GM19023 (cell line): ENCODE results near the gene ANKRD42.
A peak's percentile ranks its signal among the peaks of the same experiment; 100 is the strongest.

Source experiments
- ATAC-seq: cut with Tn5 transposase; IDR thresholded peaks from one replicate; pipeline ENCODE4 v1.9.1; 2021; ENCODE audit warnings: mild to moderate bottlenecking, moderate library complexity; ENCODE audit not compliant: unreplicated experiment

ANKRD42 gene

GRCh38 chr11:83285771-83286528 is 92.4 kb downstream of the ANKRD42 start, which contains the start of gene CCDC90B:
CCDC90B (minus strand) TSS chr11:83286367; CDS start chr11:83285972, 395 bp downstream.
- ATAC-seq = peak; percentile 89

GRCh38 chr11:83287631-83288030 is 94.1 kb downstream of the ANKRD42 start:
- no peak for ATAC-seq

DNA sequence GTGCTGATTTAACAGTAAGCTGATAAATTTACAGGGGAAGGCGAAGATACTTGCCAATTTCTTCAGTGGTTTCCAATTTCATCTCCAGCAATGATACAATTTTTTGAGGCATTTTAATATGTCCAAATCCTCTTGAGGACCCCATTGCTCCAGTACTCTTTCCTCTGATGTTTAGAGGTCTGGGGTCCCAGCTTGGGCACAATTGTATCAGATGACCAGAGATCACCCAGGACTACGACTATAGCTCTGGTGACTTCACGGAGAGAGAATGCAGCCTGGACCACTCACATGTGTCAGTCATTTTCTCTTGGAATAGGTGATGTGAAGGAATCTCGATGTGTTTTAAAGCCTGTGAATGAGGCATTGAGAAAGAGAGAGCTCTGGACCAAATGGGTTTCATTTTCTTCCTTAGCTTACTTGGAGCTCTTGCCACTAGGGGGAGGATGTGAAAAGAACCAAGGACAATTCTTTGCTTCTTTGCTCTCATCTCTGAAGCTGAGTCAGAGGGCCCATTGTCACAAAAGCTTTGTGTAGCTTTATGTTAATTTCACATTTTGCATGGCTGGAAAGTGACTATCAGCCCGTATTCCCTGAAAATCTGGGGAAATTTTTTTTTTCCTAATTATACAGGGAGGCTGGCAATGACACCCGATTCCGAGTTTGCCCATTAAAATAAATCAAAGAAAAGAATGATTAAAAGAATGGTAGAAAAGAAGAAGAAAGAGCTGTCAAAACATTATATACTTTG is 99.4 kb downstream of the ANKRD42 start:
- ATAC-seq = peak; percentile 70

DNA sequence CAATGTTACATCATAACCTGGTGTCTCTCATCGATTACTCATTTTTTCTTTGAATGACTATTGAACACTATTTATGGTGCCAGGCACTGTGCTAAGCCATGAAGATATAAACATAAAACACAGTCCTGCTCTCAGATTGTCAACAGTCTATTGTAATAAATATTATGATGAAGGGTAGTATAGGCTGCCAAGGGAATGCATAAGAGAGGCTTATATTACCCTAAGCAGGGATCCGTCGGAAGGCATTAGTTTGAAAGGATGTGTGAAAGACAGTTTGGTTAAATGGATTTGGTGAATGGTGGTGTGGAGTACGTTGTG is 99.9 kb downstream of the ANKRD42 start:
- no peak for ATAC-seq

DNA sequence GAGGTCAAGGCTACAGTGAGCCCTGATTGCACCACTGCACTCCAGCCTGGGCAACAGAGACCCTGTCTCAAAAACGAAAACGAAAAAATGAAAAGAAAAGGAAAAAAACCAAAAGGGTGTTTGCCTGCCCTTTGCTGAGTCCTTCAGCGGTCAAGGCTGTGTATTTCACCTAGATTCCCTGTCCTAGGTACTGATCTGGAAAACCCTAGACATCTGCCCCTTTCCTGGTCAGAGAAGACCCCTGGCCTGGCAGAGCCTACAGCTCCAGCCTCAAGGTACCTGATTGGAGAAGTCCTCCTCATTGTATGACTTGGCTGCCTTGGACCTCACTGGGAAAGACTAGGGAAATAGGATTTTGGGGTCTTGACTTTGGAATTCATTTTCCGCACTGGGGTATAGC is 100.7 kb downstream of the ANKRD42 start:
- no peak for ATAC-seq
